NCI-H524 treated with DMSO at 0.1 percent for 48 hours (cell line): ENCODE results near the gene P2RX7.
"Not testable (repeated sequence)": the region's sequence is repeated elsewhere in the genome, so short reads cannot be mapped to it uniquely, and the experiment has no call there.

Experiments
- DNase-seq: peaks from one replicate; lab custom pipeline; 2025; lab: John Stamatoyannopoulos, UW

P2RX7 gene

DNA sequence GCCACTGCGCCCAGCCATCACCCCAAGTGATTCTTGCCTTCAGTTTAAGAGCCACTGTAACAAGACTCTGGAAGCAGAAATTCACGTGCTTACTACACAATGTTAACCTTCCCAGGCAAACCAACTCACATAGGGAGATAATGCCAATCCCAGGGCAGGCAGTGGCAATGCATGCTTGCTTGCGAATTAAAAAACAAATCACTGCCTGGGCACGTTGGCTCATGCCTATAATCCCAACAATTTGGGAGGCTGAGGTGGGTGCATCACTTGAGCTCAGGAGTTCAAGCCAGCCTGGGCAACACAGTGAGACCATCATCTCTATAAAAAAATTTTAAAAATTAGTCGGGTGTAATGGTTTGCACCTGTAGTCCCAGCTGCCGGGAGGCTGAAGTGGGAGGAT, 39.5 kb downstream of the P2RX7 start:
- no peak for DNase-seq

- no peak for DNase-seq
Observed at GRCh38 chr12:121175383-121176119, 42.9 kb downstream of the P2RX7 start.

GRCh38 chr12:121176826-121177529, 44.3 kb downstream of the P2RX7 start:
- no peak for DNase-seq

- DNase-seq, result no peak
Observed at GRCh38 chr12:121181181-121181580, 48.5 kb downstream of the P2RX7 start.

GRCh38 chr12:121182222-121182893, 49.7 kb downstream of the P2RX7 start:
- DNase-seq, result no peak

- DNase-seq, result no peak
Observed at GRCh38 chr12:121184425-121184824, 51.7 kb downstream of the P2RX7 start.

GRCh38 chr12:121184984-121185889, 52.6 kb downstream of the P2RX7 start:
- DNase-seq, result no peak

- no peak for DNase-seq
Observed at GRCh38 chr12:121186826-121187225, 54.1 kb downstream of the P2RX7 start.

GRCh38 chr12:121187501-121187900, 54.8 kb downstream of the P2RX7 start:
- DNase-seq, result no peak

DNA sequence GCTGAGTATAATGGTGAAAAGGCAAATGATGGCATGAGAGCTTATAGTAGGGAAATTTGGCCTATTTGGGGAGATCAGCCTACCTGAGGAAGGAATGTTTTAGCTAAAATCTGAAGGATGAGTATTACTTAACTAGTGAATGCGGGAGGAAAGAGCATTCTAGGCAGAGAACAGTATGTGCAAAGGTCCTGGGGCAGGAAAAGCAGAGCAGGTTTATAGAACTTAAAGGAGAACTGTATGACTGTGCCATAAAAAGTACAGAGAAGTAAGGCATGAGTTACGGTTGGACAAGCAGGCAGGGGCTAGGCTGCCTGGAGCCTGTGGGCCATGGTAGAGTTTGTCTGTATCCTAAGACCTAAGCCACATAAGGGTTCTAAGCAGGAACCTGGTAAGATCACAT, 55.6 kb downstream of the P2RX7 start:
- no peak for DNase-seq

GRCh38 chr12:121189131-121189530, 56.5 kb downstream of the P2RX7 start:
- DNase-seq, result no peak

DNA sequence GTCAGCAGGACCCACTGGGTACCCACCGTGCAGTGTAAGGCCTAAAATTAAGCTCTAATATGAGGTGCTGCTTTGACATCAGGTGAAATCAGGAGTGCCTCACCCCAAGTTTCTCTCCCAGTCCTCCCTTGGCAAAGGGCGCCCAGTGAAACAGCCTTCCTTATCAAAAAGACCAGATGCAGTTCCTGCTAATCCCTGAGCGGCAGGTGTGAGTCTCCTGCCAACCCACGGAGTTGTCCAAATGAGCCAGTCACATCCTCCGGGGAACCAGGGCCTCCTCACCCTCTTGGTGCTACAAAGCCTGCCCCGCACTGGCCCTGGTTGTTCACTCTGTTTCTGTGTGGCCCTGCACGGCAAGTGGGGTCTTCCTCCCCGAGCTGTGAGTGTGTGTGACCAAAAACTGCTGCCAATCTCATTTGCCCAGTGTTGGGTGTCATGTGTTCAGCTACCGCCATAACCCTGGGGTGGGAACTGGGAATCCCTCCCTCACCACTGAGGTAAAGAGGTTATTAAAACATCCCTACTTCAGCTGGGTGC, 57.0 kb downstream of the P2RX7 start:
- no peak for DNase-seq

DNA sequence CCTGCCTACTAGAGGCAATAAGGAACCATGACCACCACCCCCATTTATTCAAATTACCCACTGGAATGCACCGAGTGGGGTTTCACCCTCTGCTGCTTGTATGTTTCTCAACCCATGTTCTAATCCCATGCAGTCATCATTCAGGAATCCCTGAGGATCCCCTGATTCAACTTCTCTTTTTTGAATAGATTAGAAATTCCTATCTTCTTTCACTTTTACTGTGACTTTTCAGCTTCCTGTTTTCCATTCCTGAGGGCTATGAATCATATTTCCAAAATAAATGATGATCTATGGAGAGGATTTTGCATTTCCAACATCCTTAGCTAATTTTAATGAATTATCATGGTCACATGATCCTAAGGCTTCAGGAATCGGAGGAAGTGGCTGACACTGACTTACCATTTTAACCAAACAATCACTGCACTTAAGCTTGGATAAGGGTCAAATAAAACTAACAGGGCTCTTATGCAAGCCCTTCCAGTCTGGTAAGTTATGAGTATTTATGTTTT, 57.9 kb downstream of the P2RX7 start:
- DNase-seq, result no peak

- DNase-seq, result no peak
Observed at GRCh38 chr12:121191151-121191550, 58.5 kb downstream of the P2RX7 start.

GRCh38 chr12:121196902-121197301, 64.2 kb downstream of the P2RX7 start:
- no peak for DNase-seq

GRCh38 chr12:121198949-121199348, 66.3 kb downstream of the P2RX7 start:
- DNase-seq, result no peak

DNA sequence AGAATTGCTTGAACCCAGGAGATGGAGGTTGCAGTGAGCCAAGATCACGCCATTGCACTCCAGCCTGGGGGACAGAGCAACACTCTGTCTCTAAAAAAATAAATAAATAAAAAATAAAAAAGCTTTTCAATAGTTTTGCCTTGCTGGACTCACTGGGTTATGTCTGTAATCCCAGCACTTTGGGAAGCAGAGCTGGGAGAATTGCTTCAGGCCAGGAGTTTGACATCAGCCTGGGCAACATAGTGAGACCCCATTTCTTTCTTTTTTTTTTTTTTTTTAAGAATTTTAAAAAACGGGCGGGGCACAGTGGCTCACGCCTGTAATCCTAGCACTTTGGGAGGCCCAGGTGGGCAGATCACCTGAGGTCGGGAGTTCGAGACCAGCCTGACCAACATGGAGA, 68.5 kb downstream of the P2RX7 start:
- not testable (repeated sequence) for DNase-seq

GRCh38 chr12:121202407-121203355, 70.0 kb downstream of the P2RX7 start:
- no peak for DNase-seq

GRCh38 chr12:121203482-121203881, 70.8 kb downstream of the P2RX7 start:
- no peak for DNase-seq

DNA sequence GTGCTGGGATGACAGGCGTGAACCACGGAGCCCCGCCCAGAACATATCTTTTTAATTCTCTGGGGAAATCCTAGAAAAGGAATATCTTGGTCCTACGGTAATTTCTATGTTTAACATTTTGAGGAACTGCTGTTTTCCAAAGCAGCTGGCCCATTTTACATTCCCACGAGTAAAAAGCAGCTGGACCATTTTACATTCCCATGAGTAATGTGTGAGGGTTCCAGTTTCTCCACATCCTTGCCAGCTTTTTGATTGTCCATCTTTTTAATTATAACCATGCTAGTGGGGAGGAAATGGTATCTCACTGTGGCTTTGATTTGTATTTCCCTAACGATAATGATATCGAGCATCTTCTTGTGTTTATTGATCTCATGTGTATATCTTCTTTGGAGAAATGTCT, 72.8 kb downstream of the P2RX7 start:
- no peak for DNase-seq
